HEK293 (cell line): ENCODE data around the gene VWA5B1.

Experiments used
- CTCF ChIA-PET: fragments of 350-600 bp; formaldehyde crosslinking; extraction: SDS; loops from one replicate; lab custom pipeline; 2021; ENCODE audit warnings: antibody characterized with exemption; lab: Yijun Ruan, JAX
- POLR2A ChIA-PET: fragments of 300-600 bp; formaldehyde crosslinking; extraction: SDS; loops from one replicate; lab custom pipeline; 2020; ENCODE audit warnings: antibody characterized with exemption, inconsistent platforms; lab: Yijun Ruan, JAX
- H3K27ac ChIP-seq: fragments of 200-500 bp; sonication (Bioruptor generic); 2 replicates; pipeline ENCODE4 v1.5.1; 2014; ENCODE audit warnings: low read depth, low read length, control low read depth, inconsistent platforms; ENCODE audit errors: extremely low read depth
- H3K36me3 ChIP-seq, 2 experiments: fragments of 200-500 bp in 1 of 2; sonication (Bioruptor generic) in 1 of 2; 1 replicate in 1 of 2; 2 replicates in 1 of 2; pipeline ENCODE4 v1.5.1; 2014 to 2017; ENCODE audit warnings: inconsistent platforms in 2 of 2, low read length in 2 of 2; ENCODE audit not compliant: control insufficient read depth in 2 of 2, insufficient read depth in 1 of 2
- H3K4me1 ChIP-seq: fragments of 200-500 bp; sonication (Bioruptor generic); 2 replicates; pipeline ENCODE4 v1.5.1; 2014; ENCODE audit warnings: mild to moderate bottlenecking, low read length, inconsistent platforms; ENCODE audit not compliant: control insufficient read depth, insufficient read depth
- H3K4me3 ChIP-seq: 2 replicates; pipeline ENCODE4 v1.5.1; 2011; ENCODE audit warnings: low read depth, mild to moderate bottlenecking, control low read depth, low read length, moderate library complexity
- H3K9me3 ChIP-seq: fragments of 200-500 bp; sonication (Bioruptor generic); 2 replicates; pipeline ENCODE4 v1.5.1; 2014; ENCODE audit warnings: low read depth, low read length, inconsistent platforms; ENCODE audit not compliant: control insufficient read depth, insufficient read depth
- YY1 ChIP-seq: fragments of 450-650 bp; formaldehyde crosslinking; IDR thresholded peaks from 2 replicates; pipeline ENCODE4 v1.5.1; 2018; ENCODE audit warnings: missing biosample characterization, missing genetic modification characterization
- ZEB2 ChIP-seq: fragments of 450-650 bp; formaldehyde crosslinking; IDR thresholded peaks from 2 replicates; pipeline ENCODE4 v1.5.1; 2016; ENCODE audit warnings: missing biosample characterization, missing genetic modification characterization
- ZFP37 ChIP-seq: fragments of 450-650 bp; formaldehyde crosslinking; IDR thresholded peaks from 2 replicates; pipeline ENCODE4 v1.5.1; 2016; ENCODE audit warnings: missing biosample characterization, missing genetic modification characterization
- ZNF132 ChIP-seq: fragments of 450-650 bp; formaldehyde crosslinking; IDR thresholded peaks from 2 replicates; pipeline ENCODE4 v1.5.1; 2017; ENCODE audit warnings: missing biosample characterization, missing genetic modification characterization, borderline replicate concordance
- ZNF19 ChIP-seq: fragments of 450-650 bp; formaldehyde crosslinking; IDR thresholded peaks from 2 replicates; pipeline ENCODE4; 2016; ENCODE audit warnings: missing biosample characterization, missing genetic modification characterization, low read depth
- ZNF423 ChIP-seq: fragments of 450-650 bp; formaldehyde crosslinking; IDR thresholded peaks from 2 replicates; pipeline ENCODE4 v1.5.1; 2016; ENCODE audit warnings: missing biosample characterization, missing genetic modification characterization
- ZNF530 ChIP-seq: fragments of 450-650 bp; formaldehyde crosslinking; IDR thresholded peaks from 2 replicates; pipeline ENCODE4 v1.5.1; 2016; ENCODE audit warnings: low read depth, missing biosample characterization, missing genetic modification characterization
- ZNF623 ChIP-seq: fragments of 450-650 bp; formaldehyde crosslinking; IDR thresholded peaks from 2 replicates; pipeline ENCODE4 v1.5.1; 2016; ENCODE audit warnings: missing biosample characterization, missing genetic modification characterization
- ZNF677 ChIP-seq: fragments of 450-650 bp; IDR thresholded peaks from 2 replicates; pipeline ENCODE4 v1.5.0; 2018; ENCODE audit warnings: missing biosample characterization, mild to moderate bottlenecking, missing genetic modification characterization, moderate library complexity
- ZNF837 ChIP-seq: fragments of 450-650 bp; formaldehyde crosslinking; IDR thresholded peaks from 2 replicates; pipeline ENCODE4 v1.5.1; 2016; ENCODE audit warnings: missing biosample characterization, missing genetic modification characterization
- ZSCAN16 ChIP-seq: fragments of 450-650 bp; formaldehyde crosslinking; IDR thresholded peaks from 2 replicates; pipeline ENCODE4 v1.5.1; 2016; ENCODE audit warnings: missing biosample characterization, missing genetic modification characterization
- TF ChIP-seq, protein P1 (sequence below): fragments of 450-650 bp; formaldehyde crosslinking; IDR thresholded peaks from 2 replicates; pipeline ENCODE4 v1.5.1; 2016; ENCODE audit warnings: missing biosample characterization, missing genetic modification characterization
- TF ChIP-seq, protein P2 (sequence below): fragments of 450-650 bp; formaldehyde crosslinking; IDR thresholded peaks from 2 replicates; pipeline ENCODE4 v1.5.1; 2016; ENCODE audit warnings: missing biosample characterization, missing genetic modification characterization
- TF ChIP-seq, protein P3 (sequence below): fragments of 450-650 bp; formaldehyde crosslinking; IDR thresholded peaks from 2 replicates; pipeline ENCODE4 v1.5.1; 2017; ENCODE audit warnings: missing biosample characterization, mild to moderate bottlenecking, missing genetic modification characterization, moderate library complexity
- TF ChIP-seq, protein P4 (sequence below): fragments of 450-650 bp; formaldehyde crosslinking; IDR thresholded peaks from 2 replicates; pipeline ENCODE4 v1.5.1; 2016; ENCODE audit warnings: missing biosample characterization, missing genetic modification characterization
- TF ChIP-seq, protein P5 (sequence below): fragments of 450-650 bp; formaldehyde crosslinking; IDR thresholded peaks from 2 replicates; pipeline ENCODE4 v1.5.1; 2016; ENCODE audit warnings: missing biosample characterization, missing genetic modification characterization, borderline replicate concordance
- TF ChIP-seq, protein P6 (sequence below): fragments of 450-650 bp; formaldehyde crosslinking; conservative IDR thresholded peaks from 2 replicates; pipeline ENCODE4 v1.5.1; 2016; ENCODE audit warnings: low read depth, missing biosample characterization, missing genetic modification characterization

Gene VWA5B1

DNA sequence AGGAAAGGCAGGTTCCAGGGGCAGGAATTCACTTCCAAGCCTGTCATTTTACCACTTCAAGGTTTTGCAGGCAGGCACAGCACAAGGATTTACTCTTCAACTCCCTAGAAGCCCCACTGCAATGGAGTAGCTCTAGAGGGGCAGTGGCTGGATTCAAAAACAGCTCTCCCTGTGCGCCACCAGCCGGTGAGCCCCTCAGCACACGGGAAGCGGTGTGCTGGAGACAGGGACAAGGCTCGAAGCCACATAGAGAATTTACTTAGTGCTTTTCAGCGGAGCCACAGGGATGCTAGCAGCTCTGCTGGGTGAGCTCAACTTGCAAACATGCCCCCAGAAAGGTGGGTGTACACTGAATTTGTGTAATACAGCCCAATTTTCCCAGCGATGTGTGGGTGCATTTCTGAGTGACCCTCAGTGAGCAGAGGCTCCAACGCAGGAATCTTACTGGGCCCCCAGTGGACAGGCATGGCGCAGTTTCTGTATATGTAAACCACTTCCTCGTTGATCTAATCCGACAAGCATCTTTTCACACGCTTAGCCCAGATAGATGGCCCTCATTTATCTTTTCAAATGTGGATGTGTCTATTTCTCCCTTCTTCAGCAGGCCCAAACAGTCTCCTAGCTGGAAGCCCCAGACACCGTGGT is 10.9 kb downstream of the VWA5B1 start:
- TF ChIP-seq, protein P1, sequence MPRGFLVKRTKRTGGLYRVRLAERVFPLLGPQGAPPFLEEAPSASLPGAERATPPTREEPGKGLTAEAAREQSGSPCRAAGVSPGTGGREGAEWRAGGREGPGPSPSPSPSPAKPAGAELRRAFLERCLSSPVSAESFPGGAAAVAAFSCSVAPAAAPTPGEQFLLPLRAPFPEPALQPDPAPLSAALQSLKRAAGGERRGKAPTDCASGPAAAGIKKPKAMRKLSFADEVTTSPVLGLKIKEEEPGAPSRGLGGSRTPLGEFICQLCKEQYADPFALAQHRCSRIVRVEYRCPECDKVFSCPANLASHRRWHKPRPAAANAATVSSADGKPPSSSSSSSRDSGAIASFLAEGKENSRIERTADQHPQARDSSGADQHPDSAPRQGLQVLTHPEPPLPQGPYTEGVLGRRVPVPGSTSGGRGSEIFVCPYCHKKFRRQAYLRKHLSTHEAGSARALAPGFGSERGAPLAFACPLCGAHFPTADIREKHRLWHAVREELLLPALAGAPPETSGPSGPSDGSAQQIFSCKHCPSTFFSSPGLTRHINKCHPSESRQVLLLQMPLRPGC = no peak
- TF ChIP-seq YY1 (tag by site-specific recombination) (no peak), ZFP37 (no peak), ZNF623 (no peak), ZNF423 (tag by site-specific recombination) (no peak), ZEB2 (tag by site-specific recombination) (no peak), ZNF837 (no peak), ZNF132 (tag by site-specific recombination) (no peak), ZNF530 (no peak), ZSCAN16 (tag by site-specific recombination) (no peak), ZNF19 (tag by site-specific recombination) (no peak), ZNF677 (tag by site-specific recombination) (no peak)
- TF ChIP-seq, protein P2, sequence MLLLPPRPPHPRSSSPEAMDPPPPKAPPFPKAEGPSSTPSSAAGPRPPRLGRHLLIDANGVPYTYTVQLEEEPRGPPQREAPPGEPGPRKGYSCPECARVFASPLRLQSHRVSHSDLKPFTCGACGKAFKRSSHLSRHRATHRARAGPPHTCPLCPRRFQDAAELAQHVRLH (tag by site-specific recombination) = no peak
- TF ChIP-seq, protein P3, sequence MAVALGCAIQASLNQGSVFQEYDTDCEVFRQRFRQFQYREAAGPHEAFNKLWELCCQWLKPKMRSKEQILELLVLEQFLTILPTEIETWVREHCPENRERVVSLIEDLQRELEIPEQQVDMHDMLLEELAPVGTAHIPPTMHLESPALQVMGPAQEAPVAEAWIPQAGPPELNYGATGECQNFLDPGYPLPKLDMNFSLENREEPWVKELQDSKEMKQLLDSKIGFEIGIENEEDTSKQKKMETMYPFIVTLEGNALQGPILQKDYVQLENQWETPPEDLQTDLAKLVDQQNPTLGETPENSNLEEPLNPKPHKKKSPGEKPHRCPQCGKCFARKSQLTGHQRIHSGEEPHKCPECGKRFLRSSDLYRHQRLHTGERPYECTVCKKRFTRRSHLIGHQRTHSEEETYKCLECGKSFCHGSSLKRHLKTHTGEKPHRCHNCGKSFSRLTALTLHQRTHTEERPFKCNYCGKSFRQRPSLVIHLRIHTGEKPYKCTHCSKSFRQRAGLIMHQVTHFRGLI = no peak
- TF ChIP-seq, protein P4, sequence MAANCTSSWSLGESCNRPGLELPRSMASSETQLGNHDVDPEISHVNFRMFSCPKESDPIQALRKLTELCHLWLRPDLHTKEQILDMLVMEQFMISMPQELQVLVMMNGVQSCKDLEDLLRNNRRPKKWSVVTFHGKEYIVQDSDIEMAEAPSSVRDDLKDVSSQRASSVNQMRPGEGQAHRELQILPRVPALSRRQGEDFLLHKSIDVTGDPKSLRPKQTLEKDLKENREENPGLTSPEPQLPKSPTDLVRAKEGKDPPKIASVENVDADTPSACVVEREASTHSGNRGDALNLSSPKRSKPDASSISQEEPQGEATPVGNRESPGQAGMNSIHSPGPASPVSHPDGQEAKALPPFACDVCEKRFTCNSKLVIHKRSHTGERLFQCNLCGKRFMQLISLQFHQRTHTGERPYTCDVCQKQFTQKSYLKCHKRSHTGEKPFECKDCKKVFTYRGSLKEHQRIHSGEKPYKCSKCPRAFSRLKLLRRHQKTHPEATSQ = no peak
- TF ChIP-seq, protein P5, sequence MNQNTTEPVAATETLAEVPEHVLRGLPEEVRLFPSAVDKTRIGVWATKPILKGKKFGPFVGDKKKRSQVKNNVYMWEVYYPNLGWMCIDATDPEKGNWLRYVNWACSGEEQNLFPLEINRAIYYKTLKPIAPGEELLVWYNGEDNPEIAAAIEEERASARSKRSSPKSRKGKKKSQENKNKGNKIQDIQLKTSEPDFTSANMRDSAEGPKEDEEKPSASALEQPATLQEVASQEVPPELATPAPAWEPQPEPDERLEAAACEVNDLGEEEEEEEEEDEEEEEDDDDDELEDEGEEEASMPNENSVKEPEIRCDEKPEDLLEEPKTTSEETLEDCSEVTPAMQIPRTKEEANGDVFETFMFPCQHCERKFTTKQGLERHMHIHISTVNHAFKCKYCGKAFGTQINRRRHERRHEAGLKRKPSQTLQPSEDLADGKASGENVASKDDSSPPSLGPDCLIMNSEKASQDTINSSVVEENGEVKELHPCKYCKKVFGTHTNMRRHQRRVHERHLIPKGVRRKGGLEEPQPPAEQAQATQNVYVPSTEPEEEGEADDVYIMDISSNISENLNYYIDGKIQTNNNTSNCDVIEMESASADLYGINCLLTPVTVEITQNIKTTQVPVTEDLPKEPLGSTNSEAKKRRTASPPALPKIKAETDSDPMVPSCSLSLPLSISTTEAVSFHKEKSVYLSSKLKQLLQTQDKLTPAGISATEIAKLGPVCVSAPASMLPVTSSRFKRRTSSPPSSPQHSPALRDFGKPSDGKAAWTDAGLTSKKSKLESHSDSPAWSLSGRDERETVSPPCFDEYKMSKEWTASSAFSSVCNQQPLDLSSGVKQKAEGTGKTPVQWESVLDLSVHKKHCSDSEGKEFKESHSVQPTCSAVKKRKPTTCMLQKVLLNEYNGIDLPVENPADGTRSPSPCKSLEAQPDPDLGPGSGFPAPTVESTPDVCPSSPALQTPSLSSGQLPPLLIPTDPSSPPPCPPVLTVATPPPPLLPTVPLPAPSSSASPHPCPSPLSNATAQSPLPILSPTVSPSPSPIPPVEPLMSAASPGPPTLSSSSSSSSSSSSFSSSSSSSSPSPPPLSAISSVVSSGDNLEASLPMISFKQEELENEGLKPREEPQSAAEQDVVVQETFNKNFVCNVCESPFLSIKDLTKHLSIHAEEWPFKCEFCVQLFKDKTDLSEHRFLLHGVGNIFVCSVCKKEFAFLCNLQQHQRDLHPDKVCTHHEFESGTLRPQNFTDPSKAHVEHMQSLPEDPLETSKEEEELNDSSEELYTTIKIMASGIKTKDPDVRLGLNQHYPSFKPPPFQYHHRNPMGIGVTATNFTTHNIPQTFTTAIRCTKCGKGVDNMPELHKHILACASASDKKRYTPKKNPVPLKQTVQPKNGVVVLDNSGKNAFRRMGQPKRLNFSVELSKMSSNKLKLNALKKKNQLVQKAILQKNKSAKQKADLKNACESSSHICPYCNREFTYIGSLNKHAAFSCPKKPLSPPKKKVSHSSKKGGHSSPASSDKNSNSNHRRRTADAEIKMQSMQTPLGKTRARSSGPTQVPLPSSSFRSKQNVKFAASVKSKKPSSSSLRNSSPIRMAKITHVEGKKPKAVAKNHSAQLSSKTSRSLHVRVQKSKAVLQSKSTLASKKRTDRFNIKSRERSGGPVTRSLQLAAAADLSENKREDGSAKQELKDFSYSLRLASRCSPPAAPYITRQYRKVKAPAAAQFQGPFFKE (tag by site-specific recombination) = no peak
- TF ChIP-seq, protein P6, sequence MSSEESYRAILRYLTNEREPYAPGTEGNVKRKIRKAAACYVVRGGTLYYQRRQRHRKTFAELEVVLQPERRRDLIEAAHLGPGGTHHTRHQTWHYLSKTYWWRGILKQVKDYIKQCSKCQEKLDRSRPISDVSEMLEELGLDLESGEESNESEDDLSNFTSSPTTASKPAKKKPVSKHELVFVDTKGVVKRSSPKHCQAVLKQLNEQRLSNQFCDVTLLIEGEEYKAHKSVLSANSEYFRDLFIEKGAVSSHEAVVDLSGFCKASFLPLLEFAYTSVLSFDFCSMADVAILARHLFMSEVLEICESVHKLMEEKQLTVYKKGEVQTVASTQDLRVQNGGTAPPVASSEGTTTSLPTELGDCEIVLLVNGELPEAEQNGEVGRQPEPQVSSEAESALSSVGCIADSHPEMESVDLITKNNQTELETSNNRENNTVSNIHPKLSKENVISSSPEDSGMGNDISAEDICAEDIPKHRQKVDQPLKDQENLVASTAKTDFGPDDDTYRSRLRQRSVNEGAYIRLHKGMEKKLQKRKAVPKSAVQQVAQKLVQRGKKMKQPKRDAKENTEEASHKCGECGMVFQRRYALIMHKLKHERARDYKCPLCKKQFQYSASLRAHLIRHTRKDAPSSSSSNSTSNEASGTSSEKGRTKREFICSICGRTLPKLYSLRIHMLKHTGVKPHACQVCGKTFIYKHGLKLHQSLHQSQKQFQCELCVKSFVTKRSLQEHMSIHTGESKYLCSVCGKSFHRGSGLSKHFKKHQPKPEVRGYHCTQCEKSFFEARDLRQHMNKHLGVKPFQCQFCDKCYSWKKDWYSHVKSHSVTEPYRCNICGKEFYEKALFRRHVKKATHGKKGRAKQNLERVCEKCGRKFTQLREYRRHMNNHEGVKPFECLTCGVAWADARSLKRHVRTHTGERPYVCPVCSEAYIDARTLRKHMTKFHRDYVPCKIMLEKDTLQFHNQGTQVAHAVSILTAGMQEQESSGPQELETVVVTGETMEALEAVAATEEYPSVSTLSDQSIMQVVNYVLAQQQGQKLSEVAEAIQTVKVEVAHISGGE (tag by site-specific recombination) = no peak
- ChIA-PET CTCF (no interaction called here), POLR2A (no interaction called here)
- no peaks in the 10 kb centered on the region for H3K9me3 ChIP-seq
- H3K27ac ChIP-seq = no peak overlapping the region
- H3K4me1 ChIP-seq = no peaks in the 10 kb centered on the region
- H3K36me3 ChIP-seq = no peaks in the 10 kb centered on the region
- no peak overlapping the region for H3K4me3 ChIP-seq
